ENCODE results near the gene NRTN.

GRCh38 chr19:5873617-5874199, 68.8 kb downstream of the NRTN start:
- TF ChIP-seq CTCF (IDR thresholded peaks at IDR 0.05 in 8 of 11, conservative IDR thresholded peaks at IDR 0.05 in 3 of 11) (no peak), POLR2A (IDR thresholded peaks at IDR 0.05) (no peak)

Measured in spleen (tissue), 7 donors.